Duodenal mucosa (tissue), 2 donors: Measurements from ENCODE around the gene RGCC.
"Not testable (repeated sequence)": the region's sequence is repeated elsewhere in the genome, so short reads cannot be mapped to it uniquely, and the experiment has no call there.

ENCODE experiments used
- H3K27ac ChIP-seq: one replicate; pipeline ENCODE4 v1.7.0; 2013; ENCODE audit warnings: low read depth, low read length
- H3K27me3 ChIP-seq, 2 donors: one replicate each; pipeline ENCODE4 v1.7.0; 2013; ENCODE audit warnings: low read length in 2 of 2, control low read depth in 1 of 2; ENCODE audit not compliant: insufficient read depth in 2 of 2, control insufficient read depth in 1 of 2
- H3K36me3 ChIP-seq, 2 donors: one replicate each; pipeline ENCODE4 v1.7.0; 2013; ENCODE audit warnings: low read length in 2 of 2, control low read depth in 1 of 2; ENCODE audit not compliant: insufficient read depth in 2 of 2, control insufficient read depth in 1 of 2
- H3K4me1 ChIP-seq, 2 donors: one replicate each; pipeline ENCODE4 v1.7.0; 2013; ENCODE audit warnings: low read length in 2 of 2, control low read depth in 1 of 2; ENCODE audit not compliant: insufficient read depth in 2 of 2, control insufficient read depth in 1 of 2
- H3K4me3 ChIP-seq, 2 donors: one replicate each; pipeline ENCODE4 v1.7.0; 2013; ENCODE audit warnings: low read length in 2 of 2, low read depth in 1 of 2
- H3K9ac ChIP-seq, 2 donors: one replicate each; pipeline ENCODE4 v1.7.0; 2013; ENCODE audit warnings: low read length in 2 of 2, low read depth in 1 of 2
- H3K9me3 ChIP-seq, 2 donors: one replicate each; pipeline ENCODE4 v1.7.0; 2013; ENCODE audit warnings: low read length in 2 of 2, control low read depth in 1 of 2; ENCODE audit not compliant: control insufficient read depth in 1 of 2

RGCC gene

DNA sequence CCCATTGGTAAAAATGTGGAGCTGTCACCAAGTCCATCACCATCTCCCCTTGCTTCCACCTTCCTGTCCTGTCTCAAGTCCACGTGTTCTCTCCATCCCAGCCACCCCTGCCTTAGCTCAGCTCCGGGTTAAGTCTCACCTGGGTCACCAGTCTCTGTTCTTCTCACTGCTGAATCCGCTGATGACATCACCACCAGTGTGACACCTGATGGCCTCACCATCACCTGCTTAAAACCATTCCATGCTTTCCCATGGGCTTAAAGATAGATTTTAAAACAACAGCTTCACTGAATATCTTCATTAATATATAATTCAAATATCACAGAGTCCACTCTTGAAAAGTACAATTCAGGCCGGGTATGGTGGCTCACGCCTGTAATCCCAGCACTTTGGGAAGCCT, 42.1 kb downstream of the RGCC start:
- no peaks in the 10 kb centered on the region for H3K36me3 ChIP-seq
- H3K9ac ChIP-seq = no peak overlapping the region
- no peaks in the 10 kb centered on the region for H3K27me3 ChIP-seq
- H3K9me3 ChIP-seq = peaks cover 0 to 4% of the 10 kb centered on the region in 2 donors
- no peak overlapping the region for H3K27ac ChIP-seq
- peaks cover 0 to 3% of the 10 kb centered on the region in 2 donors for H3K4me1 ChIP-seq
- no peak overlapping the region for H3K4me3 ChIP-seq

DNA sequence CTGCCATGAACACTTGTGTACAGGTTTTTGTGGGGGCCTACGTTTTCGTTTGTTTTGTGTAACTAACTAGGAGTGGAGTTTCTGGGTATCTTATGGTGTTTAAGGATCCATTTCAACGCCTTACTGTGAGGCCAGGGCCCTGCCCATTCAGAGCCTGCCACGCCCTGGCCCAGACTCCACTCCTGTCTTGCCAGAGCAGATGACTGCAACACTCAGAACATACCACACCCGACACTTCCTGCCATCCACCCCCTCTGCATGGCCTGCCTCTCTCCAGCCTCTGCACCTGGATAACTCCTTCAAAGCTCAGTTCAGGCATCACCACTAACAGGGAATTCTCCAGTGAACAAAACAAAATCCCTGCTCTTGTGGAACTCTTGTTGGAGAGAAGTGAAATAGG, 43.2 kb downstream of the RGCC start:
- H3K36me3 ChIP-seq = no peaks in the 10 kb centered on the region
- H3K4me1 ChIP-seq = peaks cover 0 to 3% of the 10 kb centered on the region in 2 donors
- no peak overlapping the region for H3K27ac ChIP-seq
- no peaks in the 10 kb centered on the region for H3K27me3 ChIP-seq
- peaks cover 0 to 4% of the 10 kb centered on the region in 2 donors for H3K9me3 ChIP-seq
- H3K4me3 ChIP-seq = no peak overlapping the region
- no peak overlapping the region for H3K9ac ChIP-seq

DNA sequence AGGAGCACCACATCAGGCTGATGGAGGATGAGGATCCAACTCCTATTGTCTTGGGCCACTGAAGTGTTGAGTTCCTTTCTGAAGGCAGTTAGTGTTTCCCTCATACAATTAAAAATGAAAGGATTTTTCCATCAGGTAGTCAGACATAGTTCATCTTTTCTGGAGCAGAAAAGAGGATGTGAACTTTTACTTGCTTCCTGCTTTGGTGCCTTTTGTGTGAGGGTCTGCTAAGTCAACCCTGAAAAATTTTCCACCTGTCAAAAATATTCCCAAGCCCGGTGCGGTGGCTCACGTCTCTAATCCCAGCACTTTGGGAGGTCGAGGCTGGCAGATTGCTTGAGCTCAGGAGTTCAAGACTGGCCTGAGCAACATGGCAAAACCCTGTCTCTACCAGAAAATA, 43.9 kb downstream of the RGCC start:
- H3K27ac ChIP-seq = no peak overlapping the region
- H3K4me1 ChIP-seq = peaks cover 0 to 3% of the 10 kb centered on the region in 2 donors
- H3K9me3 ChIP-seq = peaks cover 0 to 4% of the 10 kb centered on the region in 2 donors
- H3K4me3 ChIP-seq = no peak overlapping the region
- H3K36me3 ChIP-seq = no peaks in the 10 kb centered on the region
- H3K9ac ChIP-seq = no peak overlapping the region
- H3K27me3 ChIP-seq = no peaks in the 10 kb centered on the region

DNA sequence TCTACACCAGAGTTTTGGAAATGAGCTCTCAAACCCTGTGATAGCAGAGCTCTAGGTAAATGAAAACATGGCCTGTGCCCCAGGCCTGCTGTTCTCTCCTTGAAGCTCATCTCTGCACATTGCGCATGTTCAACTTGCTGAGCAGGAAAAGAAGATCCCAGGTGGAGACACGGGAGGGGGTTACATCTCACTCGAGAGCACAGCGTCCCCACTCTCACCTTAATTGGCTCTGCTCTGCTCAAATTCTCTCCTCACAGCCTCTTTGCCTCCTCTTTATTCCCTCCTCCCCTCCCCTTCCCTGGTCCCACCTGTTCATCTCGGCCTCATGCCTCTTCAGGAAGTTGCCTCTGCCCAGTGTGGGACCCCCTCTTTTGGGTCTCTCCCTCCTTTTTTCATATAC, 44.7 kb downstream of the RGCC start:
- Histone ChIP-seq H3K9me3 (peaks cover 0 to 4% of the 10 kb centered on the region in 2 donors), H3K4me3 (no peak overlapping the region), H3K9ac (no peak overlapping the region), H3K27me3 (no peaks in the 10 kb centered on the region), H3K4me1 (no peaks in the 10 kb centered on the region), H3K27ac (no peak overlapping the region), H3K36me3 (no peaks in the 10 kb centered on the region)

DNA sequence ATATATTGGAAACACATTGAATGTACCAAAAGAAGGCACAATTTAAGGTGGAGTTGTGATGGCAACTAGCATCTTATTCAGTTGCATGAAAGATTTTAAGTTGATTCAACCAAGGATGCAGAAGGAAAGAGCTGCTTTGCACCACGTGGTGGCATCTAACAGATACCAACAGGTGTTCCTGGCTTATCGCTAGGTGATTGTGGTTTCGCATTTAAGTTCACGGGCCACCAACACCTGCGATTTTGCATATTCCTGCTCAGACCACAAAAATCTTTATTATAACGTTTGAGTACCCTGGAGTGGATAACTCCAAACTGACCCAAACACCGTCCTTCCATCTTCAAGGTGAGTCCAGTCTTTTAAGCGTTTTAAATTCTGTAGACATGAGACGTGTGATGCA, 45.3 kb downstream of the RGCC start:
- no peak overlapping the region for H3K9ac ChIP-seq
- no peaks in the 10 kb centered on the region for H3K27me3 ChIP-seq
- no peaks in the 10 kb centered on the region for H3K4me1 ChIP-seq
- no peak overlapping the region for H3K27ac ChIP-seq
- peaks cover 0 to 4% of the 10 kb centered on the region in 2 donors for H3K9me3 ChIP-seq
- no peak overlapping the region for H3K4me3 ChIP-seq
- no peaks in the 10 kb centered on the region for H3K36me3 ChIP-seq

DNA sequence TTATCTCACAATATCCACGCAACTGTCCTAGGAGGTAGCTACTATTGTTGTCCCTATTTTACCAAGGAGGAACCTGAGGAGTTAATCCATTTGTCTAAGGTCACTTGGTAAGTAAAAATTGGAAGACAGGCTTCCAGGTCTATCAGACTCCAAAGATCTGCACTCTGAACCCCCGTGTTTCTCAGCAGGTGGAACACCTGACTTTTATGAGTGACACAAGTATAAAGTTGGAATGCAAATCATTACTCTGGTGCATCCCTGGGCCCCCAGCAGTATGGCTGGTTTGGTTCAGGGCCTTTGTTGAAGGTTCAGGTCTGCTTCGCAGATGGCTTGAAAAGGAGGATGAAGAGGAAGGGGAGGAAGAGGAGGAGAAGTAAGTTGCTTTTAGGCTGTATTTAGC, 46.0 kb downstream of the RGCC start:
- Histone ChIP-seq H3K4me1 (no peaks in the 10 kb centered on the region), H3K4me3 (no peak overlapping the region), H3K9me3 (peaks cover 0 to 4% of the 10 kb centered on the region in 2 donors), H3K36me3 (no peaks in the 10 kb centered on the region), H3K9ac (no peak overlapping the region), H3K27me3 (no peaks in the 10 kb centered on the region), H3K27ac (no peak overlapping the region)

DNA sequence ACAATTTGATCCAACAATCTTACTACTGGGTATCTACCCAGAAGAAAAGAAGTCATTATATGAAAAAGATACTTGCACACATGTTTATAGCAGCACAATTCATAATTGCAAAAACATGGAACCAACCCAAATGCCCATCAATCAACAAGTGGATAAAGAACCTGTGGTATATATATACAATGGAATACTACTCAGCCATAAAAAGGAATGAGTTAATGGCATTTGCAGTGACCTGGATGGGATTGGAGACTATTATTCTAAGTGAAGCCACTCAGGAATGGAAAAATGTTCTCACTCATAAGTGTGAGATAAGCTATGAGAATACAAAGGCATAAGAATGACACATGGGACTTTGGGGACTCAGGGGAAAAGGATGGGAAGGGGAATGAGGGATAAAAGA, 47.3 kb downstream of the RGCC start:
- H3K4me1 ChIP-seq, H3K27ac ChIP-seq, H3K9me3 ChIP-seq, H3K27me3 ChIP-seq, H3K36me3 ChIP-seq, H3K9ac ChIP-seq, H3K4me3 ChIP-seq: not testable (repeated sequence)

DNA sequence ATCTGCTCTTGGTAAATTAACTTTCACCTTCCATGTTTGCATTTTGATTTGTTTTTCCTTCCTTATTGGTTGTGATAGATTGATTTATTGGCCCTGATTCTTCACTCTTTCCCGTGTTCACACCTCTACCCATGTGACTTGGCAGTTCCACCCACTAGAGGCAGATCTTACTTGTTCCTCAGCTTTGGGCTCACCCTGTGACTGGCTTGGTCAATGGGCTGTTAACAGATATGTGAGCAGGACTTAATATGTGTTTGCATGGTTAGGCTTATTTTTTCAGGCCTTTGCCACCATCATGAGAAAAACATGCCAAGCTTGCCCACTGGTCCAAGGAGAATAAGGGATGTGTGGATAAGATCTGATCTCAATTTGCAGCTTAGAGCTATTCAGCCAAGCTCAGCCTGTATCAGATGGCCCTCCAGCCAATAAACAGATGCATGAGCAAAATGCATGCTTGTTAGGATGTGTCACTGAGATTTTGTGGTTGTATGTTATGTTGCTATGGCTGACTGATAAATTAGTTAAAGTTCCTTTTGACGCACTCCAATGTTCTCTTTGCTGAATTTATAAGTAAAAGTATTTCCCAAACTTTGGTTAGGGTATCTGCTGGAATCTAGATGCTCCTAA, 48.0 kb downstream of the RGCC start:
- H3K9me3 ChIP-seq = peaks cover 0 to 4% of the 10 kb centered on the region in 2 donors
- H3K9ac ChIP-seq = no peak overlapping the region
- no peak overlapping the region for H3K4me3 ChIP-seq
- H3K36me3 ChIP-seq = no peaks in the 10 kb centered on the region
- no peak overlapping the region for H3K27ac ChIP-seq
- H3K27me3 ChIP-seq = no peaks in the 10 kb centered on the region
- no peaks in the 10 kb centered on the region for H3K4me1 ChIP-seq

DNA sequence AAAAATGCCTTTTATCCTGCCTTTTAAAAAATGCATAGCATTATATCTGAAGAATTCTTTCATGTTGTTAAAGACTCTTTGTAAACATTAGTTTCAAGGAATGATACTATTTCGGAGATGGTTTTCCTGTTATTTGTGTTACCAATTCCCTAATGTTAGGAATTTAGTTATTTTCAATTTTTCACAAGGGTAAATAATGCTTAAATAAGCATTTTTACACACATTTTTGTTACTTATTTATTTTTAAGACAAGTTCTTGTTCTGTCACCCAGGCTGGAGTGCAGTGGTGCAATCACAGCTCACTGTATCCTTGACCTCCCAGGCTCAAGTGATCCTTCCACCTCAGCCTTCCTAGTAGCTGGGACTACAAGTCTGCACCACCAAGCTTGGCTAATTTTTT, 49.0 kb downstream of the RGCC start:
- no peak overlapping the region for H3K4me3 ChIP-seq
- no peaks in the 10 kb centered on the region for H3K36me3 ChIP-seq
- peaks cover 0 to 4% of the 10 kb centered on the region in 2 donors for H3K9me3 ChIP-seq
- no peak overlapping the region for H3K9ac ChIP-seq
- H3K4me1 ChIP-seq = no peaks in the 10 kb centered on the region
- H3K27me3 ChIP-seq = no peaks in the 10 kb centered on the region
- H3K27ac ChIP-seq = no peak overlapping the region

DNA sequence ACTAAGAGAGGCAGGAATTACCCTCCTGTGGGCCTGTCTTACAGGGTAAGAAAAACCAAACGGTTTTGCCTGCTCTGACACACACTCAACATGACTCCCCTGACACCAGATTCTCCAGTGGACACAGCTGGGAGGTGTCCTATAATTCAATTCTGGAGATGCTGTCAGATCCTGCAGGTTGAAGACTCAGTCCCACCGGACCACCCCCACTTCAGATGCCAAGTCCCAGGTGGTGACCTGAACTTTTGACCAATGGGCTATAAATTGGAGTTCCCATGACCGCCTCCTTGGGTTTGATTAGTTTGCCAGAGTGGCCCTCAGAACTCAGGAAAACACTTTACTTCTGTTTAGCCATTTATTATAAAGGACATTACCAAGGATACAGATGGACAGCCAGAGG, 52.6 kb downstream of the RGCC start:
- no peaks in the 10 kb centered on the region for H3K36me3 ChIP-seq
- H3K4me1 ChIP-seq = no peaks in the 10 kb centered on the region
- no peaks in the 10 kb centered on the region for H3K9me3 ChIP-seq
- no peak overlapping the region for H3K27ac ChIP-seq
- no peak overlapping the region for H3K4me3 ChIP-seq
- no peaks in the 10 kb centered on the region for H3K27me3 ChIP-seq
- H3K9ac ChIP-seq = no peak overlapping the region

DNA sequence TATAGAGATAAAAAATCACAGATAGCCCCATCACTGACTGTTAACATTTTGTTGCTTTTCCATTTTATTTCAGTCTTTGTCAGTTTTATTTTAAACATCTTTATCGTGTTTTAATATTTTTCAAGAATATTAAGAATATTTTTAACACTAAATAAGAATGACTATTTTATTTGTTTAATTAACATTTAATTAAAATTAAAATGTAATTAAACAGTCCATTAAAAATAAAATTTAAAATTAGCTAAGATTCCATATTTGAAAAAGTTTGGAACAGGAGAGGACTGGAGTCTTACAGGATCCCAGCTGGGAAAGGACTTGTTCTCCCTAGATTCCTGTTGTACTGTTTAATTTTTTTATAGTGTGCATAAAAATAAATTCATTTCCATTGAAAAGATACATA, 54.5 kb downstream of the RGCC start:
- Histone ChIP-seq H3K4me1 (no peaks in the 10 kb centered on the region), H3K36me3 (no peaks in the 10 kb centered on the region), H3K27ac (no peak overlapping the region), H3K4me3 (no peak overlapping the region), H3K9me3 (no peaks in the 10 kb centered on the region), H3K9ac (no peak overlapping the region), H3K27me3 (no peaks in the 10 kb centered on the region)
